Omental fat pad (tissue), 4 donors: ENCODE measurements around the gene ASCC3. TPM values are rescaled to one million over a fixed set of nuclear protein-coding genes. Genes with fewer than 3 reads are reported as not detected.

ENCODE experiments used
- ATAC-seq: fragments of 150-250 bp; one replicate; pipeline ENCODE4 v1.9.1; 2016; ENCODE audit warnings: mild to moderate bottlenecking, moderate library complexity; ENCODE audit not compliant: low FRiP score
- DNase-seq: peaks from one replicate; pipeline ENCODE4 v3.0.0-alpha.2; 2019; ENCODE audit warnings: low spot score
- CTCF ChIP-seq, 3 donors: fragments of 450-650 bp; IDR thresholded peaks; one replicate each; pipeline ENCODE4 v1.5.1; 2016 to 2017; ENCODE audit warnings: antibody characterized with exemption in 3 of 3, mild to moderate bottlenecking in 3 of 3, moderate library complexity in 2 of 3
- total RNA-seq, 4 donors: library from RNA; depleted of rRNA; stranded (reverse); fragments of >200 nt; gene quantifications; one replicate each; pipeline ENCODE4 v1.1.0, GENCODE V29; 2016

ASCC3 gene
- total RNA-seq, 4 donors from 2014 or later: 20.1 to 44.8 (median 25.9) TPM

GRCh38 chr6:100730001-100730980 is 150.8 kb downstream of the ASCC3 start:
- DNase-seq (no peak), ATAC-seq (no peak)
- no peak for TF ChIP-seq CTCF (IDR thresholded peaks at IDR 0.05)

- no peak for ATAC-seq
- no peak for TF ChIP-seq CTCF (IDR thresholded peaks at IDR 0.05)
- DNase-seq: no peak
Observed at GRCh38 chr6:100726666-100727065, 154.5 kb downstream of the ASCC3 start.

- TF ChIP-seq CTCF (IDR thresholded peaks at IDR 0.05): no peak
- DNase-seq: no peak
- ATAC-seq: no peak
Observed at GRCh38 chr6:100724696-100725095, 156.4 kb downstream of the ASCC3 start.

- ATAC-seq: no peak
- DNase-seq: no peak
- no peak for TF ChIP-seq CTCF (IDR thresholded peaks at IDR 0.05)
Observed at GRCh38 chr6:100724222-100724621, 156.9 kb downstream of the ASCC3 start.

GRCh38 chr6:100721256-100721655 is 159.9 kb downstream of the ASCC3 start:
- no peak for ATAC-seq

GRCh38 chr6:100719883-100720682 is 161.0 kb downstream of the ASCC3 start:
- no peak for TF ChIP-seq CTCF (IDR thresholded peaks at IDR 0.05)
- no peak for DNase-seq
- ATAC-seq: no peak

More at GRCh38 chr6:100721256-100721655, 159.9 kb downstream of the ASCC3 start:
- DNase-seq: no peak
- TF ChIP-seq CTCF (IDR thresholded peaks at IDR 0.05): no peak
